AG04450 (cell line): ENCODE measurements around the gene CTNS. TPM values are rescaled to one million over a fixed set of nuclear protein-coding genes. Genes with fewer than 3 reads are reported as not detected.

Experiments
- CTCF ChIA-PET: fragments of 300-600, 350-600 bp; formaldehyde crosslinking; extraction: SDS; loops from one replicate; lab custom pipeline; 2022; ENCODE audit warnings: antibody characterized with exemption, inconsistent platforms; lab: Charles Lee
- POLR2A ChIA-PET: fragments of 350-600 bp; formaldehyde crosslinking; extraction: SDS; loops from one replicate; lab custom pipeline; 2021; ENCODE audit warnings: antibody characterized with exemption, inconsistent platforms; lab: Yijun Ruan, JAX
- DNase-seq: peaks from one replicate; pipeline ENCODE4 v3.0.0-alpha.2; 2011; ENCODE audit warnings: low read depth, low spot score
- H3K27ac ChIP-seq: one replicate; pipeline ENCODE4 v1.5.1; 2012; ENCODE audit warnings: low read depth, low read length, control low read depth
- H3K27me3 ChIP-seq: one replicate; pipeline ENCODE4 v1.6.0; 2012; ENCODE audit warnings: low read length; ENCODE audit not compliant: control insufficient read depth, insufficient read depth
- H3K4me3 ChIP-seq: 2 replicates; pipeline ENCODE4 v1.5.1; 2011; ENCODE audit warnings: mild to moderate bottlenecking, low read depth, low read length, control low read depth
- H3K9me3 ChIP-seq: 2 replicates; pipeline ENCODE4 v1.5.1; 2012; ENCODE audit warnings: low read length; ENCODE audit not compliant: control insufficient read depth, insufficient read depth
- CTCF ChIP-seq: IDR thresholded peaks from 2 replicates; pipeline ENCODE4 v1.5.1; 2011; ENCODE audit warnings: low read depth, low read length, control low read depth, inconsistent platforms
- polyA plus RNA-seq: library from polyadenylated mRNA; depleted of rRNA; stranded (reverse); fragments of >200 nt; gene quantifications from 2 replicates; pipeline ENCODE4 v1.2.3, GENCODE V29; 2011

The CTNS gene
- polyA plus RNA-seq, 1 experiment = 4.2 TPM

- ChIA-PET POLR2A (interaction anchor here (1.0 kb wide), 1 partner anchor 15 kb away, joined by 3 read pairs; the partner anchor contains the start of gene TAX1BP3), CTCF (interaction anchor here (0.6 to 1.3 kb wide), 11 partner anchors 9 to 1183 kb away, joined by 3 to 5 read pairs (median 4); partner anchors contain the start of gene HASPIN)
- Histone ChIP-seq H3K27me3 (peaks cover 8% of the 10 kb centered on the region), H3K4me3 (no peak overlapping the region), H3K27ac (no peak overlapping the region), H3K9me3 (no peaks in the 10 kb centered on the region; the same call in 1 of the 2 replicates)
- DNase-seq = no peak
- peak; percentile 91 for TF ChIP-seq CTCF
Measured at GRCh38 chr17:3683054-3683511, 46.5 kb downstream of the CTNS start.

GRCh38 chr17:3685174-3685573, 48.6 kb downstream of the CTNS start:
- no peak for DNase-seq
- POLR2A ChIA-PET = no interaction called here
- CTCF ChIA-PET = interaction anchor here (0.6 kb wide), 1 partner anchor 18 kb away, joined by 3 read pairs; no protein-coding TSS in a partner anchor
- H3K27me3 ChIP-seq = peaks cover 5% of the 10 kb centered on the region
- no peak overlapping the region for H3K4me3 ChIP-seq
- no peaks in the 10 kb centered on the region; the same call in 1 of the 2 replicates for H3K9me3 ChIP-seq
- TF ChIP-seq CTCF = no peak
- no peak overlapping the region for H3K27ac ChIP-seq

- ChIA-PET POLR2A (no interaction called here), CTCF (no interaction called here)
- DNase-seq = no peak
Measured at GRCh38 chr17:3688027-3688553, 51.5 kb downstream of the CTNS start.

GRCh38 chr17:3688852-3689261, 52.3 kb downstream of the CTNS start:
- no peak for DNase-seq
- Histone ChIP-seq H3K27ac (no peak overlapping the region), H3K27me3 (peaks cover 7% of the 10 kb centered on the region), H3K9me3 (no peaks in the 10 kb centered on the region; the same call in 1 of the 2 replicates), H3K4me3 (no peak overlapping the region)
- POLR2A ChIA-PET = no interaction called here
- no peak for TF ChIP-seq CTCF
- CTCF ChIA-PET = interaction anchor here (0.5 kb wide), 1 partner anchor 32 kb away, joined by 3 read pairs; no protein-coding TSS in a partner anchor

More at GRCh38 chr17:3688027-3688553, 51.5 kb downstream of the CTNS start:
- H3K27ac ChIP-seq = no peak overlapping the region
- H3K9me3 ChIP-seq = no peaks in the 10 kb centered on the region; the same call in 1 of the 2 replicates
- H3K27me3 ChIP-seq = peaks cover 7% of the 10 kb centered on the region
- no peak overlapping the region for H3K4me3 ChIP-seq
- no peak for TF ChIP-seq CTCF
